GM18502 (cell line): ENCODE results near the gene RAB15.
A peak's percentile ranks its signal among the peaks of the same experiment; 100 is the strongest.

Experiments
- ATAC-seq: cut with Tn5 transposase; IDR thresholded peaks from one replicate; pipeline ENCODE4 v1.9.1; 2021; ENCODE audit warnings: mild to moderate bottlenecking; ENCODE audit not compliant: unreplicated experiment, poor library complexity

RAB15 gene

GRCh38 chr14:64940336-64940910, 31.7 kb downstream of the RAB15 start:
- ATAC-seq, result no peak

- ATAC-seq, result no peak
Measured at GRCh38 chr14:64939817-64940190, 32.3 kb downstream of the RAB15 start.

- no peak for ATAC-seq
Measured at GRCh38 chr14:64938972-64939816, 32.9 kb downstream of the RAB15 start.

- no peak for ATAC-seq
Measured at GRCh38 chr14:64937821-64938193, 34.3 kb downstream of the RAB15 start.

GRCh38 chr14:64937171-64937820, 34.8 kb downstream of the RAB15 start:
- ATAC-seq, result no peak

GRCh38 chr14:64935508-64935907, 36.6 kb downstream of the RAB15 start:
- ATAC-seq, result no peak

- no peak for ATAC-seq
Measured at GRCh38 chr14:64934338-64934929, 37.7 kb downstream of the RAB15 start.

GRCh38 chr14:64932231-64932630, 39.9 kb downstream of the RAB15 start:
- no peak for ATAC-seq

- ATAC-seq, result no peak
Measured at GRCh38 chr14:64931123-64931522, 41.0 kb downstream of the RAB15 start.

GRCh38 chr14:64930085-64930843, 41.9 kb downstream of the RAB15 start:
- no peak for ATAC-seq

GRCh38 chr14:64929014-64929359, 43.1 kb downstream of the RAB15 start:
- no peak for ATAC-seq

GRCh38 chr14:64928239-64929013, 43.7 kb downstream of the RAB15 start:
- peak; percentile 86 for ATAC-seq

- no peak for ATAC-seq
Measured at GRCh38 chr14:64927031-64927430, 45.1 kb downstream of the RAB15 start.

- ATAC-seq, result no peak
Measured at GRCh38 chr14:64926398-64926995, 45.6 kb downstream of the RAB15 start.

- ATAC-seq, result no peak
Measured at GRCh38 chr14:64923015-64923414, 49.1 kb downstream of the RAB15 start.

- no peak for ATAC-seq
Measured at GRCh38 chr14:64920465-64920864, 51.7 kb downstream of the RAB15 start.

- no peak for ATAC-seq
Measured at GRCh38 chr14:64919618-64920017, 52.5 kb downstream of the RAB15 start.

- ATAC-seq, result no peak
Measured at GRCh38 chr14:64919215-64919614, 52.9 kb downstream of the RAB15 start.

- no peak for ATAC-seq
Measured at GRCh38 chr14:64918216-64918615, 53.9 kb downstream of the RAB15 start.
